IMR-90 (cell line): Measurements from ENCODE around the gene S100A3. TPM values are rescaled to one million over a fixed set of nuclear protein-coding genes. Genes with fewer than 3 reads are reported as not detected.

ENCODE experiments used
- ATAC-seq: fragments of 200-7000 bp; cut with Tn5 transposase; 2 replicates; pipeline ENCODE4 v1.9.1; 2020; ENCODE audit warnings: low read depth, mild to moderate bottlenecking, moderate library complexity
- BruUV-seq: library from RNA; stranded (reverse); fragments of 400-500 nt; replicated peaks from 2 replicates; lab custom pipeline; 2021; lab: Mats Ljungman, UMichigan
- CTCF ChIA-PET: fragments of 300-600 bp; formaldehyde crosslinking; extraction: SDS; loops from one replicate; lab custom pipeline; 2021; ENCODE audit warnings: antibody characterized with exemption; lab: Yijun Ruan, JAX
- POLR2A ChIA-PET: fragments of 300-600 bp; sonication (Branson Sonifier 250); formaldehyde crosslinking; loops from one replicate; lab custom pipeline; 2022; ENCODE audit warnings: antibody characterized with exemption; ENCODE audit not compliant: unreplicated experiment; lab: Charles Lee
- DNase-seq: peaks from one replicate; pipeline ENCODE4 v3.0.0; 2013
- H2AFZ ChIP-seq: replicated peaks from 2 replicates; pipeline ENCODE3; 2013; ENCODE audit warnings: low read length, mild to moderate bottlenecking; ENCODE audit not compliant: poor library complexity
- H2AK5ac ChIP-seq: 2 replicates; pipeline ENCODE4 v1.6.1; 2013; ENCODE audit warnings: low read depth, low read length, inconsistent platforms
- H2AK9ac ChIP-seq: replicated peaks from 2 replicates; pipeline ENCODE3; 2013; ENCODE audit warnings: mild to moderate bottlenecking, low read depth, low read length, moderate library complexity; ENCODE audit not compliant: poor library complexity
- H2BK120ac ChIP-seq: 2 replicates; pipeline ENCODE4 v1.6.1; 2013; ENCODE audit warnings: low read depth, low read length, inconsistent platforms
- H2BK15ac ChIP-seq: 3 replicates; pipeline ENCODE4 v1.6.1; 2013; ENCODE audit warnings: low read depth, low read length, inconsistent platforms
- H2BK20ac ChIP-seq: 2 replicates; pipeline ENCODE4 v1.6.1; 2013; ENCODE audit warnings: low read depth, mild to moderate bottlenecking, inconsistent platforms, low read length, moderate library complexity
- H2BK5ac ChIP-seq: 2 replicates; pipeline ENCODE4 v1.6.1; 2013; ENCODE audit warnings: mild to moderate bottlenecking, low read depth, low read length, inconsistent platforms; ENCODE audit not compliant: poor library complexity, severe bottlenecking
- H3K14ac ChIP-seq: replicated peaks from 2 replicates; pipeline ENCODE4 v1.6.1; 2013; ENCODE audit warnings: low read depth, low read length, inconsistent platforms
- H3K18ac ChIP-seq: 2 replicates; pipeline ENCODE4 v1.6.1; 2013; ENCODE audit warnings: low read depth, low read length, control low read depth
- H3K23ac ChIP-seq: 2 replicates; pipeline ENCODE4 v1.6.1; 2013; ENCODE audit warnings: low read depth, low read length, inconsistent platforms
- H3K27ac ChIP-seq: 2 replicates; pipeline ENCODE4 v1.5.1; 2013; ENCODE audit warnings: mild to moderate bottlenecking, control low read depth, low read length; ENCODE audit not compliant: insufficient read depth
- H3K27me3 ChIP-seq: 2 replicates; pipeline ENCODE4 v1.6.1; 2013; ENCODE audit warnings: low read length; ENCODE audit not compliant: control insufficient read depth, insufficient read depth
- H3K36me3 ChIP-seq: 2 replicates; pipeline ENCODE4 v1.6.1; 2013; ENCODE audit warnings: low read length, mixed read lengths; ENCODE audit not compliant: control insufficient read depth, insufficient read depth
- H3K4ac ChIP-seq: 2 replicates; pipeline ENCODE4 v1.6.1; 2013; ENCODE audit warnings: low read depth, low read length, inconsistent platforms
- H3K4me1 ChIP-seq: 2 replicates; pipeline ENCODE4 v1.6.1; 2013; ENCODE audit warnings: low read length, mixed read lengths; ENCODE audit not compliant: control insufficient read depth, insufficient read depth
- H3K4me2 ChIP-seq: 2 replicates; pipeline ENCODE4 v1.6.1; 2013; ENCODE audit warnings: low read depth, mild to moderate bottlenecking, control low read depth, low read length, moderate library complexity
- H3K4me3 ChIP-seq: 2 replicates; pipeline ENCODE4 v1.5.1; 2013; ENCODE audit warnings: low read depth, mild to moderate bottlenecking, control low read depth, low read length, moderate library complexity; ENCODE audit not compliant: insufficient read depth
- H3K56ac ChIP-seq: 2 replicates; pipeline ENCODE4 v1.6.1; 2013; ENCODE audit warnings: low read length, inconsistent platforms; ENCODE audit not compliant: insufficient read depth; ENCODE audit errors: extremely low read depth
- H3K79me1 ChIP-seq, 2 experiments: 2 replicates each; pipeline ENCODE4 v1.6.1; 2013; ENCODE audit warnings: low read length in 2 of 2, inconsistent platforms in 1 of 2, low read depth in 1 of 2
- H3K9ac ChIP-seq: 2 replicates; pipeline ENCODE4 v1.6.1; 2013; ENCODE audit warnings: low read depth, low read length, control low read depth
- H3K9me1 ChIP-seq: 2 replicates; pipeline ENCODE4 v1.6.1; 2013; ENCODE audit warnings: low read length, inconsistent platforms; ENCODE audit not compliant: insufficient read depth
- H3K9me3 ChIP-seq: 2 replicates; pipeline ENCODE4 v1.6.1; 2013; ENCODE audit warnings: low read length; ENCODE audit not compliant: control insufficient read depth, insufficient read depth
- H4K20me1 ChIP-seq: 2 replicates; pipeline ENCODE4 v1.6.1; 2013; ENCODE audit warnings: low read length, inconsistent platforms; ENCODE audit not compliant: insufficient read depth
- H4K5ac ChIP-seq: 2 replicates; pipeline ENCODE4 v1.6.1; 2013; ENCODE audit warnings: mild to moderate bottlenecking, low read depth, low read length, control low read depth
- H4K8ac ChIP-seq, 2 experiments: 2 replicates each; pipeline ENCODE4 v1.6.1; 2013; ENCODE audit warnings: low read depth in 2 of 2, low read length in 2 of 2, control low read depth in 1 of 2, inconsistent platforms in 1 of 2
- H4K91ac ChIP-seq: 2 replicates; pipeline ENCODE4 v1.6.1; 2013; ENCODE audit warnings: low read depth, low read length, inconsistent platforms; ENCODE audit not compliant: insufficient read depth
- CHD1 ChIP-seq: IDR thresholded peaks from 2 replicates; pipeline ENCODE4 v1.6.1; 2012; ENCODE audit warnings: low read depth, low read length, improper control_type of control experiment
- POLR2A ChIP-seq: IDR thresholded peaks from 2 replicates; pipeline ENCODE4 v1.6.1; 2012; ENCODE audit warnings: mild to moderate bottlenecking, low read depth, low read length
- RFX5 ChIP-seq: IDR thresholded peaks from 2 replicates; pipeline ENCODE4 v1.8.0; 2012; ENCODE audit warnings: low read depth, mild to moderate bottlenecking, low read length, moderate library complexity
- WGBS, 2 experiments: methylation state at CpG; one replicate each; pipeline versions ENCODE4 v1.1.5 to v1.1.7; 2013; ENCODE audit warnings: missing lambda C conversion rate in 2 of 2; ENCODE audit not compliant: insufficient read length in 1 of 2; ENCODE audit errors: extremely low coverage in 2 of 2; 5-methylcytosine and 5-hydroxymethylcytosine counted together
- dilution Hi-C: fragments of 300-500 bp; cut with HindIII; formaldehyde crosslinking; loops from one replicate; pipeline ENCODE4 v1.14.3; 2018; ENCODE audit warnings: low sequenced_read_pairs; ENCODE audit not compliant: unreplicated experiment
- in situ Hi-C: fragments of 300-500 bp; cut with MboI; formaldehyde crosslinking; loops from 3 replicates; pipeline ENCODE4 v1.14.3; 2019; ENCODE audit warnings: low sequenced_read_pairs, inconsistent platforms, mixed read lengths
- intact Hi-C: fragments of 100-400 bp; cut with micrococcal nuclease; formaldehyde crosslinking; loops from 2 replicates; pipeline ENCODE4 v1.10.0; 2022
- polyA plus RNA-seq, 3 experiments: library from polyadenylated mRNA; depleted of rRNA; stranded (reverse); fragments of >200 nt; gene quantifications; 2 replicates each; pipeline ENCODE4 v1.2.3, GENCODE V29; 2012; ENCODE audit warnings: low replicate concordance in 1 of 3
- total RNA-seq: library from RNA; depleted of rRNA; stranded (reverse); fragments of >200 nt; gene quantifications from 2 replicates; pipeline ENCODE4 v1.2.3, GENCODE V29; 2012

Gene S100A3
- total and polyA plus RNA-seq, 2 of the 4 experiments (the other 2 are of a cell fraction), result 2.9 to 4.5 TPM

- H3K56ac ChIP-seq, result no peak overlapping the region
- no peak overlapping the region for H2BK120ac ChIP-seq
- H3K79me1 ChIP-seq, result peaks cover 0 to 23% of the 10 kb centered on the region in 2 experiments; a peak in 2 of 4 replicates
- TF ChIP-seq CHD1, result no peak
- no peak for TF ChIP-seq POLR2A
- no peak for TF ChIP-seq RFX5
- H4K91ac ChIP-seq, result no peak overlapping the region
- H2AFZ ChIP-seq, result no peak overlapping the region
- H2AK9ac ChIP-seq, result no peak overlapping the region
- no peak overlapping the region for H4K8ac ChIP-seq
- H3K4me1 ChIP-seq, result peaks cover 19% of the 10 kb centered on the region
- DNase-seq (no peak), ATAC-seq (no peak)
- no peak overlapping the region for H3K27ac ChIP-seq
- no peaks in the 10 kb centered on the region; the same call in 1 of the 2 replicates for H4K20me1 ChIP-seq
- no peak overlapping the region for H3K23ac ChIP-seq
- no peak overlapping the region for H3K9ac ChIP-seq
- no peaks in the 10 kb centered on the region for H3K9me3 ChIP-seq
- intact Hi-C loops (no loop called here), in situ Hi-C loops (loop anchor here (25.0 kb wide), 1 partner anchor 435 kb away; the partner anchor contains the start of genes CREB3L4, CRTC2 and SLC39A1), dilution Hi-C loops (no loop called here)
- H4K5ac ChIP-seq, result no peak overlapping the region
- H3K18ac ChIP-seq, result no peak overlapping the region
- H2BK15ac ChIP-seq, result no peak overlapping the region
- CTCF ChIA-PET, result no interaction called here
- H2AK5ac ChIP-seq, result no peak overlapping the region
- no peaks in the 10 kb centered on the region for H3K27me3 ChIP-seq
- no peak overlapping the region for H3K4me2 ChIP-seq
- BruUV-seq, result no TSS peak
- no peak overlapping the region for H3K14ac ChIP-seq
- POLR2A ChIA-PET, result no interaction called here
- H3K4me3 ChIP-seq, result no peak overlapping the region
- H2BK20ac ChIP-seq, result no peak overlapping the region
- no peak overlapping the region for H3K4ac ChIP-seq
- peaks cover 8% of the 10 kb centered on the region; the same call in 1 of the 2 replicates for H3K9me1 ChIP-seq
- WGBS, 2 experiments, result 92% methylated on average over 2 of the region's 5 CpGs; no CpG with 5 or more reads in 1 of the 2 experiments
- H3K36me3 ChIP-seq, result no peaks in the 10 kb centered on the region
- no peak overlapping the region for H2BK5ac ChIP-seq
These were observed 21.4 kb downstream of the S100A3 start for GRCh38 chr1:153527683-153528040.
